HL-60/S4 (cell line): Measurements from ENCODE around the gene CPN2.

Source experiments
- in situ Hi-C: fragments of 300-500 bp; cut with MboI; formaldehyde crosslinking; loops from 2 replicates; pipeline ENCODE4 v1.14.3; 2022; ENCODE audit warnings: low sequenced_read_pairs

CPN2 gene

DNA sequence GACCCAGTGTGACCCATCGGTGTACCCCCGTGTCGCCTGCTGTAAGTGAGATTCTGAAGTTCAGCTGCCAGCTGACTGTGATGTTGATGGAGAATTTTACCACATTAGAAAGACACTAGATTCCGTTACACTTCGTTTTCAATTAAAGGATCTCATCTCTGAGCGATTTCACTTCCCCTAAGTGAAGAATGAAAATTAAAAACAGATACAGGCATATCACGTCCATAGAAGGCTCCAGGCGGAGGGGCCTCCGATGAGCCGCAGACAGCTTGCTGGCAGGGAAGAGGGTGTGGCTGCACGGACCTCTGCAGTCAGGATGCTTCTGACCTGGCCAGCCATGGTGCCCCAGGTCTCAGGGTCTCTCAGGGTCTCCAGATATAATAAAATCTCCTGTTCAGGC is 6.6 kb upstream of the CPN2 start:
- in situ Hi-C loops = no loop called here

DNA sequence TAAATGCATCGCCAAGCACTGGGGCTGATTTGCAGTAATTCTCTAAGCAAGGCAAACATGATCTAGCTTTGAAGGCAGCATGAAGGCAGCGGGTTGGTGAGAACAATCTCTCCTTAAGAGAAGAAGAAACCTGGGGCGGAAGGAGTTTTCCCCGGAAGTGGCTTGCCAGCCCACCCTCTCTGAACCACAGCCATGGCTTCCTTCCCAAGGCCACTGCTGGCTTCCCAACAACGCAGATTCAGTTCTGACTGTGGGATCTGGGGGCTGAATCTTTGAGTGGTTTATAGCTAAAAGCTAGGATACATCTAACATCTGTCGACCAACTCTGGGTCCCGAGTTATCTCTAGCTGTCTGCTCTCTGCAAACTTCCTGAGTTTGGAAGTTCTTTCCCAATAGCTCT is 4.3 kb upstream of the CPN2 start:
- in situ Hi-C loops = no loop called here

DNA sequence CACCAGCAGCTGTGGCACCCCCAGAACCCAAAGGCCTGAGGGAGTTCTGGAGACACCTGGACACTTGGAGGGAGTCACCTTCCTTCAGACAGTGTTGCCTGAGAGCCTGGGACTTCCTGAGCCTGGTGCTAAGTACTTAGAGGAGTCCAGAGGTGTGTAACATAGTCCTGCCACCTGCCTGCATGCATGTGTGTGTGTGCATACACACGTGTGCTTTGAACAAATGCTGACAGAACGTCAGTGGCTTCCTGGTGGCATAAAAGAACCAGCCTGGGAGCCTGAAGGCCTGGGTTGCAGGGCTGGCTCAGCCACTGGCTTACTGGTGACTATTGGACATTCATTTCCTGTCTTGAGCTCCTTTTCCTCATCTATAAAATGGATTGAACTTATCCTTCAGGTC is 3.2 kb upstream of the CPN2 start:
- in situ Hi-C loops = no loop called here

DNA sequence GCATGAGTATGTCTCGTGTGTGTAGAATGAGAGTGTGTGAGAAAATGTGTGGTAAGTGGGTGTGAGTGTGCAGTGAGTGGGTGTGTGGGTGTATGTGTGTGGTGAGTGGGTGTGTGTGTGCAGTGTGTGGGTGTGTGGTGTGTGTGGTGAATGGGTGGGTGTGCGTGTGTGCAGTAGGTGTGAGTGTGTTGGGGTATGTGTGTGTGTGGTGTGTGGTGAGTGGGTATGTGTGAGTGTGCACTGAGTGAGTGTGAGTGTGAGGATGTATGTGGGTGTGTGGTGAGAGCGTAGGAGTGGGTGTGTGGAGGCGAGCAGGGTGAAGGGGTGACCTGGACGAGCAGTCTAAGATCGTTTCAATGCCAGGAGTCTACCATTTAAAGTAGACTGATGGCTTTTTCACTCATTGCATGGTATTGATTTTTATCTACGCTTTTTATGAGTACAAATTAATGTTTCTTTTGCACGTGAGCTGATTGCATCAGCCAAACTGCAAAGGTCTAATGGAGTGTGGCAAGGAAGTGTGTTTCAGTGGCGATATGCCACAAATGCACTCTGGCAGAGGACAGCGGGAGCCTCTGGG is 1.6 kb upstream of the CPN2 start:
- in situ Hi-C loops = no loop called here

DNA sequence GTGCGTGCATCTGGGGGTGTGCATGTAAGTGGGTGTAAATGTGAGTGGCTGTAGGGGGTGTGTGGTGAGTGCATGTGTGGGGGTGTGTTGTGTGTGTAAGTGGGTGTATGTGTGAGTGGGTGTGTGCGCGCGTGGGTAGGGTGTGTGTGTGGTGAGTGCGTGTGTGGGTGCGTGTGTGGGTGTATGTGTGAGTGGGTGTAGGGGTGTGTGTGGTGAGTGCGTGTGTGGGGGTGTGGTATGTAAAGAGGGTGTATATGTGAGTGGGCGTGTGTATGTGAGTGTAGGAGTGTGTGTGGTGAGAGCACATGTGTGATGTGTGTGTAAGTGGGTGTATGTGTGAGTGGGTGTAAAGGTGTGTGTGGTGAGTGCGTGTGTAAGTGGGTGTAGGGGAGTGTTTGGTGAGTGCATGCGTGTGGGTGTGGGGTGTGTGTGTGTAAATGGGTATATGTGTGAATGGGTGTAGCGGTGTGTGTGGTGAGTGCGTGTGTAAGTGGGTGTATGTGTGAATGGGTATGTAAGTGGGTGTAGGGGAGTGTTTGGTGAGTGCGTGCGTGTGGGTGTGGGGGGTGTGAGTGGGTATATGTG is 916 bp upstream of the CPN2 start:
- in situ Hi-C loops = no loop called here

DNA sequence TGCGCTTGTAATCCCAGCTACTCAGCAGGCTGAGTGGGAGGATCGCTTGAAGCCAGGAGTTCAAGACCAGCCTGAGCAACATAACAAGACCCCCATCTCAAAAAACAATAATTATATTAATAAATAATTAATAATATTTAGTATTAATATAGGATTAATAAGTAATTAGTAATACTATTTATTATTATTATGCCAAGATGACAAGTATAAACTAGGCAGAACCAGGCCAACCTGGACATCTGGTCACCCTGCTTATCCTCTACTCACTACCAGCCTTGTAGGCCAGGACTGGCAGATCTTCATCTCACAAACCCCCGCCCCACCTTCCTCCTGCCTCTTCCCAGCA is 429 bp downstream of the CPN2 start:
- in situ Hi-C loops = no loop called here

DNA sequence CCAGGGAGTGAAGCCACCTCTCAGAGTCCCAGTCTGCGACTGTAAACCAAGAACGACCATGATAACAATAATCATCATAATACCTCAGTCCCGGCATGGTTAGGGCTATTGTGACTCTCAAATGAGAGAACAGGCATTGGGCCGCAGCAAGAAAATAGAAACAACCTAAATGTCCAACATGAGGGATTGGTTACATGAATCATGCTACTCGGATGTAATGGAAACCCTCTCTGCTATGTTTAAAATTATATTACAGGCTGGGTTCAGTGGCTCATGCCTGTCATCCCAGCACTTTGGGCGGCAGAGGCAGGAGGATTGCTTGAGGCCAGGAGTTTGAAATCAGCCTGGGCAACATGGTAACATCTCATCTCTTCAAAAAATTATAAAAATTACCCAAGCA is 2.8 kb downstream of the CPN2 start:
- in situ Hi-C loops = loop anchor here (25.0 kb wide), 1 partner anchor 914 kb away; the partner anchor contains the start of gene XXYLT1

DNA sequence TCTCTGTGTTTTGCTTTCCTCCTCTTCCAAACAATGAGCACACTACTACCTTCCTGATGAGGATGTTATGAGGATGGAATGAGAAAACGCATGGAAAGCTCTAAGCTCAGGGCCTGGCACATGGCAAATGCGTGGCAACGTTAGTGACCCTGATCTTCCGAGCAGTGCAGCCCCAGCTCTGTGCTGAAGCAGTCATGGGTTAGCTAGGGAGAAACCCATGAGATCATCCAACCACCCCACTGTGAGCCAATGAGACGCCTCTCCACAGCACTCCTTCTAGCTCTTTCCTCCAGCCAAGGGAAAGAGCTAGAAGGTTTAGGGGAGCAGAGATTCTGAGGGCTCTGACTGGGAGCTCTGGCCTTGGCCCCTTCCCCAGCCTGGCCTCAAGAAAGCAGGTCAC is 4.5 kb downstream of the CPN2 start:
- in situ Hi-C loops = loop anchor here (25.0 kb wide), 1 partner anchor 916 kb away; the partner anchor contains the start of gene XXYLT1

DNA sequence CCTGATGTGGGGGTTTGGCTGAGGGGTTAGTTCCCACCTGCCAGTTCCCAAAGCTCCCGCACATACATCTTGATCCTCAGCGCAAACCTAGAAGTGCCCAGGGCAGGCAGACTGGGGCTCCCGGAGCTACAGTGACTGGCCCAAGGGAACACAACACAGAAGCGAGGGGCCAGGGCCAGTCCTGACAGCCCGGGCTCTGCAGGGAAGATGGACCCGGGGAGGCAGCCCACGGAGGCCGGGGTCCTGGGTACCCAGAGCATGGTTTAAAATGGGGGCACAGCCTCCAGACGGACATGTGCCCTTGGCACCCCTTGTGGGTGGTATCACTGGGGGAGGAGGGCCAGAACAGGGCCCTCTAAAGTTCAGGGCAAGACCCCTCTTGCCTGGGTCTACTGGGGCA is 5.1 kb downstream of the CPN2 start:
- in situ Hi-C loops = loop anchor here (25.0 kb wide), 1 partner anchor 916 kb away; the partner anchor contains the start of gene XXYLT1

DNA sequence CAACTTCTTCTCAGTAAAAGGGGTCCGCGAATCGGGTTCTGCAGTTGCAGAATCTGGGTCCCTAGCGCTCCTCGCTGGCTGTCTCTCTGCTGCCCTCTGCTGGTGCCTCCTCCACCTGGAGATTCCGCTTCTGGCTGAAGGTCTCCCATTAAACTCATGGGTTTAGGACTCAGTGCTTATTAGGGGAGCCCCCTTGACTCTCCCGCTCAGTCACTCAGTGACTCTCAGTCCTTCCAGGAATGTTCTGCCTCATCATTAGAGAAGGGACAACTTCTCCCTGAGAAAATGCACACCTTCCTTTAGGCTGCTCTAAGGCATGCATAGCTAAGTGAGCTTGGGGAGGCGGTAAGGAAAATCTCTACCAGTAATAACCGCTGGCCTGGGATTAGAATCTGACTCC is 7.1 kb downstream of the CPN2 start:
- in situ Hi-C loops = loop anchor here (25.0 kb wide), 1 partner anchor 918 kb away; the partner anchor contains the start of gene XXYLT1

DNA sequence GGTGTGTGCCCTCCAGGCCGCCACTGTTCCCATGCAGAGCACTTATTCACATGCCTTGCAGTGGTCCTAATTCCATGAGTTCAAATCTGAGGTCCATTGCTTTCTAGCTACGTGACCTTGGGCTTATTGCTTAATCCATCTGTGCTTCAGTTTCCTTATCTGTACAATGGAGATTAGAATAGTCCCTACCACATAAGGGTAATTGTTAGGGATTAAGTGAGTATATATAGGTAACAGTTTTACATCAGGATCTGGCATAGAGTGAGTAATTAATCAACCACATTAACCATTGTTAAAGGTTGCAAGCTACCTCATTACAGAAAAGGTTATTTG is 7.6 kb downstream of the CPN2 start:
- in situ Hi-C loops = loop anchor here (25.0 kb wide), 1 partner anchor 919 kb away; the partner anchor contains the start of gene XXYLT1

DNA sequence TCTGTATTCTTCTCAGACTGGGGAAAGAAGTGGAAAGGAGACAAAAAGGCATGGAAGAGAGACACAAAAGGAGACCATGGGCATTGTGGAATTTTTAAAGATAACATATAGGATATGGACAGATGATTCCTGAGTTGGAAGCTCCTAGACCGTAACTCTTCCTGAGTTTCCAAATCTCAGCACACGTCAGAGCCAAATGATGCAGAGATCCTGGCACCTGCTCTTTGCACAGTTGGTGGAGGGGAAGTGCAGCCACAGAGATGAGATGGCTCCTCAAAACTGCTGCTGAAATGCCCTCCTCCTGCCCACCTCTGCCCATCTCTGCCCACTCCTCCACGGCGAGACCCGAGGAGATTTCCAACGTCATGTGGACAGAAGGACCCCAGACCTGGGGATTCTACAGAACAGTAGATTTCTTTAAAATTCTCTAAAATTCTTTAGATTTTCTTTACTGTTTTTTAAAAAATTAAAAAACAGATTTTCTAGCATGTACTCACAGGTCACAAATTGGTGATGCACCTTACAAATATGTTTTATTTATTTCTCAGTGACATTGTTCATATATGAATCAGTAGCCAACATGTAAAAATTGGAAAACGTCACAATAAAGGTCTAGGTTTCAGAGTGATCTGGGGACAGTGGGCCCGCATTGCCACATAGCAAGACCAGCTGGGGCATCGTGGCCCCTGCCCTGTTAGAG is 8.1 kb downstream of the CPN2 start:
- in situ Hi-C loops = loop anchor here (25.0 kb wide), 1 partner anchor 919 kb away; the partner anchor contains the start of gene XXYLT1

DNA sequence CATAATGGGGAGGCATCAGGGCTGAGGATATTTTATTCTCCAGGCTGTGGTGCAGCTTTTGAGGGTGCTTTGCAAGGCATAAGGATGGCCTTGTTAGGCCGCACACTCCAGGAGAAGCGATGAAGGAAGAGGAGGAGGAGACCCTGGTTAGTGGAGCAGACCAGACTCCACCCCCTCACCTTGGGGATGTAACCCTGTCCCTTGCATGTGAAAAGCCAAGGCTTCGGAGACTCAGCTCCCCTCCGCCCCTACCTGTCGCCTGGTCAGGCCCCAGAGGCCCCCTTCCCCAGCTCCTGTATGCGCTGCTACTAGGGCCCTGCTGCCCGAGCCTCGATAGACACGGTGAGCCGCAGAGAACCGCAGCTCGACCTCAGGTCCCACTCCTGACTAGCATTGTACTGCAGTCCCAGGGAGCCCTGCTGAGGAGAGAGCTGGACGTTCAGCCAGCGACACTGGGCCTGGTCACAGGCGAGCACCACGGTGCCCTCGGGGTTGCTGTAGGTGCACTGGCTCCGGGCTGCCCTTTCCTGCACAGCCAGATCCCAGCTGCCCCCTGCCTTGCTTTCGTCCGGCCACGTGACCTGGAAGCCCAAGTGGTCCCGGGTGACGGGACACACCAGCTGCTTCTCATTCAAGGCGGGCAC is 10.2 kb downstream of the CPN2 start:
- in situ Hi-C loops = loop anchor here (25.0 kb wide), 1 partner anchor 921 kb away; the partner anchor contains the start of gene XXYLT1

DNA sequence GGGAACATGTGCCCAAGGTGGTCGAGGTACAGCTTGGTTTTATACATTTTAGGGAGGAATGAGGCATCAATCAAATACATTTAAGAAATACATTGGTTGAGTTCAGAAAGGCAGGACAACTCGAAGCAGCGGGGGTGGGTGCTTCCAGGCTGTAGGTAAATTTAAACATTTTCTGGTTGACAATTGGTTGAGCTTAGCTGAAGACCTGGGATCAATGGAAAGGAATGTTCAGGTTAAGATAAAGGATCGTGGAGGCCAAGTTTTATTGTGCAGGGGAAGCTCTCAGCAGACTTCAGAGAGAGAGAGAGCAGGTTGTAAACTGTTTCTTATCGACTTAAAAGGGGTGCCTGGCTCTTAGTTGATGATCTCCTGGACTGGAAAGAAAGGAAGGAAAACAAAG is 11.3 kb downstream of the CPN2 start:
- in situ Hi-C loops = loop anchor here (10.0 to 25.0 kb wide), 2 partner anchors 65 to 922 kb away; partner anchors contain the start of gene XXYLT1

DNA sequence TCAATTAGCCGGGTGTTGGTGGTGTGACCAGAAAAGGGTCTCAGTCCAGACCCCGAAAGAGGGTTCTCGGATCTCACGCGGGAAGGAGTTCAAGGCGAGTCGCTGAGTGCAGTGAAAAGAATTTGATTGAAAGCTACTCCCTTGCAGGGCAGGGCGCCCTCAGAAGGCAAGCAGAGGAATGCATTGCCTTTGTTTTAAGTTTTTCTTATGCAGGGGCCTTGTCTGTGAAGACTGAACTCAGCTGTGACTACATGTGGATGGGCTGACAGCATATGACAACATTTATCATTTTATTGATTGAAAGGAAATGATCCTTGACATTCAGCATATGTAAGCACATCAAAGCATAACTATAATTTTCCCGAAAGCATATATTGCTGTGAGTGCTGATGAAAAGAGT is 11.8 kb downstream of the CPN2 start:
- in situ Hi-C loops = loop anchor here (10.0 to 25.0 kb wide), 2 partner anchors 65 to 923 kb away; partner anchors contain the start of gene XXYLT1

DNA sequence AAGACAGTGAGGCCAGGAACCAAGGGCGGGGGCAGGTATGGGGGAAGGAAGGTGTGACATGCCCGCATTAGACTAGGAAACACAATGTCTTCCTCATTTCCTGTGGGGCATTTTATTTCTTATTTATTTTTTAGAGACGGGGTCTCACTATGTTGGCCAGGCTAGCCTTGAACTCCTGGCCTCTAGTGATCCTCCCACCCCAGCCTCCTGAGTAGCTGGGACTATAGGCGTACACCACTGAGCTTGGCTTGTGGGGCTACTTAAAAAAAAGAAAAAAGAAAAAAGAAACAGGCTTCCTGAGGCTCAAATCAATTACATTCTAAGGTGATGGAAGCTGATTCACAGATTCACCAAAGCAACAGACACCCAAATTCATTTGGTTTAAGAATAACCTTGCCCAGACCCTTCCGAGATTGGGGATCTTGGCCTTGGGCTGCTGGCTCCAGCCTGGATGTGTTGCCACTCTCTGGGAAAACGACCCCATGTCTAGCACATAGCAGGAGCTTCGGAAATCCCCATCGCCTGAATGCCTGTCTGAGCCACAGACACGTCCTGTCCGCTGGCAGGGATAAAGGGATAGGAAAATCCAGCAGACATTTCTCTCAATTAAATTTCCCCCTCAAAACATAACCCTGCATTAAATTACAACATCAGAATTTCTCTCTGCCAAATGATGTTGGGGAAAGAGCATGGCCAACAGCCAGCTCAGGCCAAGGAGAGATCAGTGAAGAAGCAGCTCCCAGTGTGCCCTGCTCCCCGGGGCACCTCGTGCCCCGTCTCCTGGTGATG is 13.0 kb downstream of the CPN2 start:
- in situ Hi-C loops = loop anchor here (10.0 to 25.0 kb wide), 2 partner anchors 67 to 924 kb away; partner anchors contain the start of gene XXYLT1

DNA sequence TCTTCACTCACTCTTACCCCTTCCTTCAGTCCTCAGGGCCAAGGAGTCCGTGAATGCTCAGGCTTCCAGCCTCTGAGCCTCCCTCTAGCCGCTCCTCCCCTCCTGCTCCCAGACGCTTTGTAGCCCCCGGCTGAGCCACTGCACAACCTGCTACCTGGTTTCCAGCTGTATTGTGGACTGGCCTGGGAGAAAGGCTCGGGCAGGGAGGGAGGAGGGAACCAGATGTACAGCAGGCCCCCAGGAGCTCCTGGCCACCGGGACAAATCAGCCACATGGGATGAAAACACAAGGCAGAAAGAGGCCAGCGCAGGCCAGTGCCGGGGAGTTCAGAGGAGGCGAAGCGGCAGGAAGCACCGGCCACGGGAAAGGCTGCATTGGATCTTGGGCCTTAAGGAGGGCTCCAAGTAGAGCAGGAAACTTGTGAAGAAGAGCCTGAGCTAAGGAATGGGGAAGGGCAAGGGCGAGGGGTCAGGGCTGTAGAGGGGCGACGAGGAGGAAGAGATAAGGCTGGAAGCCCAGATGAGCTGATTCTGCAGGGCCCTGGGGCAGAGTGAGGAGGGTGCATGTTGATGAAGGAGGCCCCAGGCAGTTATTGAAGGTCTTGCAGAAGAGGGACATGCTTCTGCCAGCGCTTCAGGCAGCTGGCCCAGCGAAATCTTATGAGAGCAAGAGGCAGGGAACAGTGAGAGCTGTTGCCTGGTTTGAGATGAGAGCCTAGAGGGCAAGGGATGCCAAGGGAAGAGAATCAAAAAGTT is 14.3 kb downstream of the CPN2 start:
- in situ Hi-C loops = loop anchor here (10.0 to 25.0 kb wide), 2 partner anchors 68 to 926 kb away; partner anchors contain the start of gene XXYLT1

DNA sequence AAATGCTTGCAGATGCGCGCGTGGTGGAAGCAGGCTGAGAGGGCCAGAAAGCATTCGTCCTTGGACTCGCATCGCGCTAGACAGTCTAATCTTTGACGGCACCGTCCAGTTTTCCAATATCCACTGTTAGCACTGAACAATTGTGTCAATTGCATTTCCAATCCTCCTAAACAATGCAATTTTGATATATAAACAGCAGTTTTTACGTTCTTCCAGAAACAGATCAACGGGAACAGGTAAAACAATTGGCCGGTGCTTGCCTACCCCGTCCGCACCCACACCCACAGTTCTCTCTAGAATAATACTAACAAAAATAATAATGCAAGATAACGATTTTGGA is 17.2 kb downstream of the CPN2 start:
- in situ Hi-C loops = loop anchor here (10.0 to 25.0 kb wide), 2 partner anchors 71 to 928 kb away; partner anchors contain the start of gene XXYLT1

DNA sequence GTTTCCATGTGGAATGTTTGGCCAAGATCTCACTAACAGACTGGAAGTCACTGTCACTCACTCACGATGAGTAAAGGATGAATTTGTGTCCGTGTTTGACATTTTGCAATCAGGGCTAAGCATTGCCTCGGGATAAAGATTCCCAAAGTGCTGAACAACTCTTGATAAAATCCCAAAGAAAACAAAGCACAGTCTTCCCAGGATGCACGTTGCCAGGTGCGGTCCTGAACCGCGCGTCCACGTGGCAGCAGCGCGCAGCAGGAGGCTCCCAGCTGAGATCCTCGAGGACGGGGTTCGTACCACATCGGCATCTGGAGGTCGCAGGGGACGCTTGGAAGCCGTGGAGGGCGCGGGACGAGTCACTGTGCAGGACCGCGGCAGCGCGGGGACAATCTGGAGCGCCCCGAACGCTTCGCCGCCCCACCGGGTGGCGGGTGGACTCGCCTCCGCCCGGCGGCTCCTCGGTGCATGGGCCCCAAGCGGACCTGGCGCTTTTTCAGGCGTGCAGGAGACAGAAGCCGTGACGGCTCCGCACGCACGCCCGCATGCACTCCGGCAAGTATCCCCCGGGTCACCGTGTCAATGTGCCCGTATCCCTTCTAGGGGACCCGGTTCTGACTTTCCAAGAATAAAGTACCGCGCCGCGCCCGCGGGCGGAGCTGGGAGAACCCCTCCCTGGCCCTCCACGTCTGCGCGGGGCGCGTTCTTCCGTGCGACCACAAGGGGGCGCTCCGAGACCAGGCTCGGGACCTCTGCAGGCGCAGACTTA is 17.7 kb downstream of the CPN2 start:
- in situ Hi-C loops = loop anchor here (10.0 to 25.0 kb wide), 2 partner anchors 71 to 929 kb away; partner anchors contain the start of gene XXYLT1
